C4-2B (cell line): ENCODE measurements around the gene GOT1.

Source experiments
- H3K27ac ChIP-seq: fragments of 450-650 bp; 2 replicates; pipeline ENCODE4 v1.5.1; 2017
- ZFX ChIP-seq: fragments of 450-650 bp; IDR thresholded peaks from 2 replicates; pipeline ENCODE4 v1.6.1; 2017
- TF ChIP-seq, protein P1 (sequence below): fragments of 450-650 bp; conservative IDR thresholded peaks from 2 replicates; pipeline ENCODE4 v1.5.1; 2017; ENCODE audit warnings: mild to moderate bottlenecking

Gene GOT1

DNA sequence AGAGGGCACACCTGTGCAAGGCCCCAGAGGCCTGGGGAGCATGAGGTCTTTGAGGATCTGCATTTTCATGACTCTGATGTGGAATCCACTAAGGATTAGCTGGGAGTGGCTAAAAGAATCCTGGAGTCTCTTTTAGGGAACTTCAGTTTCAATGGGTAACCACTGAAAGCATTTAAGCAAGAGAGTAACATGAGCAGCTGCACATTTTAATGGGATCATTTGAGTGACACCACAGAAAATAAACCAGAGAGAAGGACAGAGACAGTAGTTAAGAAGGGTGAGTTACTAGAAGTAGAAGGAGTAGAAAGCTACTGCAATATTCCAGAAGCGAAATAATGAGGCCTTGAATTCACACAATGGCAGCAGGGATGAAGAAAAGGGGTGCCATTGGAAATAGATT is 5.2 kb downstream of the GOT1 start:
- H3K27ac ChIP-seq = no peak overlapping the region
- TF ChIP-seq ZFX = no peak
- TF ChIP-seq, protein P1, sequence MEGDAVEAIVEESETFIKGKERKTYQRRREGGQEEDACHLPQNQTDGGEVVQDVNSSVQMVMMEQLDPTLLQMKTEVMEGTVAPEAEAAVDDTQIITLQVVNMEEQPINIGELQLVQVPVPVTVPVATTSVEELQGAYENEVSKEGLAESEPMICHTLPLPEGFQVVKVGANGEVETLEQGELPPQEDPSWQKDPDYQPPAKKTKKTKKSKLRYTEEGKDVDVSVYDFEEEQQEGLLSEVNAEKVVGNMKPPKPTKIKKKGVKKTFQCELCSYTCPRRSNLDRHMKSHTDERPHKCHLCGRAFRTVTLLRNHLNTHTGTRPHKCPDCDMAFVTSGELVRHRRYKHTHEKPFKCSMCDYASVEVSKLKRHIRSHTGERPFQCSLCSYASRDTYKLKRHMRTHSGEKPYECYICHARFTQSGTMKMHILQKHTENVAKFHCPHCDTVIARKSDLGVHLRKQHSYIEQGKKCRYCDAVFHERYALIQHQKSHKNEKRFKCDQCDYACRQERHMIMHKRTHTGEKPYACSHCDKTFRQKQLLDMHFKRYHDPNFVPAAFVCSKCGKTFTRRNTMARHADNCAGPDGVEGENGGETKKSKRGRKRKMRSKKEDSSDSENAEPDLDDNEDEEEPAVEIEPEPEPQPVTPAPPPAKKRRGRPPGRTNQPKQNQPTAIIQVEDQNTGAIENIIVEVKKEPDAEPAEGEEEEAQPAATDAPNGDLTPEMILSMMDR = no peak

DNA sequence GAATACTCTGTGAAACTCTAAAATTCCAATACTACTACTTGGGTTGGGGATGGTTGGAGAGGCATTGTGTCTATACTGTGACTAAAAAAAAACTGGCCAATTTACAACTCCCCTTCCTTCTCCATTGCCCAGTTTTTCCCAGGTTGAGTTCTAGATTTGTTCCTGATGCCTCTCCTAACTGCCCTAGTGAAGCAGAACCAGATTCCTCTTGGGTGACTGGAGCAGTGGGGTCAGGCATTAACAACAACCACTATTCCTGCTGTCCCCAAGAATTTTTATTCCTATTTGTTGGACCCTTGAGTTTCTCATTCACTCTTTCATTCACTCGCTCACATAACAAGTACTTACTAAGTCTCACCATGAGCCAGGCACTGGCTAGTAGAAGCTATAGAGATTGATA is 5.8 kb downstream of the GOT1 start:
- no peak overlapping the region for H3K27ac ChIP-seq
- no peak for TF ChIP-seq ZFX
- TF ChIP-seq, protein P1 = no peak

DNA sequence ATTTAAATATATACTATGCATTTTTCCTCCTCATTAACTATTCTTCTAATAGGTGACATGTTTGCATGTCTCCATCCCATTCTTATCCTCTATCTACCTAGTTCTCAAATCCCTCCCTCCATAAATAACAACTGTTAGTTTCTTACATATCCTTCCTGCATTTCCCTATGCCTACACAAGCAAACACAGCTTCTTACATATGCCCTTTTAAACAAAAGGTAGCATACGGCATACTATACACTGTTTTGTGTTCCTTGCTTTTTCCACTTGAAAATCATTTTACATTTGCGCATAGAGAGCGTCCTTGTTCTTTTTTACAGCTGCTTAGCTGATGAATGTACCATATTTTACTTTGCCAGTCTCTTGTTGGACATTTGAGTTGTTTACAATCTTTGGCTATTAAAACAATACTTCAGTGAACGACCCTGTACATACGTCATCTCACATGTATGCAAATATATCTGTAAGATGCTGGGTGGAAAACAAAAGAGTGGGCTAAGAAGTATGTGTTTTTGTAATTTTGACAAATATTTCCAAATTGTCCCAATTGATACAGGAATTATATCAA is 7.8 kb downstream of the GOT1 start:
- TF ChIP-seq ZFX = no peak
- TF ChIP-seq, protein P1 = no peak
- no peak overlapping the region for H3K27ac ChIP-seq

DNA sequence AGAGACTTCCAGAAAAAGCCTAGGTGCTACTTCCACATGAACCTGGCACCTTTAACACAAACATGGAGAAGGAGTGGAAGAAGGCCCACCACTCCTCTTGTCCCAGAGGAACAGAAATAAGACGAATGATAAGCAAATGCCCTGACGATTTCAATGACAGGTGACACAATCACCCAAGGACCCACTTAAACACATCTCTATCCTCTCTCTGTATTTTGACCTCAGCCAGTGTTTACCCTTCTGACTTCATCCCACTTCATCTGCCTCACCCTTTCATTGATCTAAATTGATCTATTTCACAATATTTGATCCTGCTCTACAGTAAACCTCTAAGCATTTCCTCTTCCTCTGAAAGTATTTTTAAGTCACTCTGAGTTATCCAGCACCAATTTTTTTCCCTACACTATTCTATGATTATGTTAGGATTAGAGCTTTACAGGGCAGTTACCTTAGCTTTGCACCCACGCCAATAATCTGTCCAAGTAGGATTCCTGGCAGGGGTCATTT is 9.1 kb downstream of the GOT1 start:
- H3K27ac ChIP-seq = no peak overlapping the region
- TF ChIP-seq, protein P1 = no peak
- TF ChIP-seq ZFX = no peak

DNA sequence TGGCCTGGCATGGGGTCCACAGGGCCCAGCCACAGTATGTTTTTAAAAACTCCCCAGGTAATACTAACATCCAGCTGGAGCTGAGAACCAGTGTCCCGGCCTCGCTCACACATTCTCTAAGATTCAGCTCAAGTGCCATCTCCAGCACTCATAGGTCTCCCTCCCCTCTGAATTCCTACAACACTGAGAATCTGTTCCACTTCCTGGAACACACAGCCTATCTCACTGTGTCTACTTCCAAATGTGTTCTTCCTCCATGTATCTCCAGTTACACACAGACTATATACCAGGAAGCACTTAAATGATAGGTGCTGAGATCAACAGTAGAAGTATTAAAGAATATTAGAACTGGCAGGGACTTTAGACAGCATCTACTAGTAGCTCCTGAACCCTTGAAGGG is 10.7 kb downstream of the GOT1 start:
- TF ChIP-seq ZFX = no peak
- TF ChIP-seq, protein P1 = no peak
- no peak overlapping the region; the same call in 1 of the 2 replicates for H3K27ac ChIP-seq

DNA sequence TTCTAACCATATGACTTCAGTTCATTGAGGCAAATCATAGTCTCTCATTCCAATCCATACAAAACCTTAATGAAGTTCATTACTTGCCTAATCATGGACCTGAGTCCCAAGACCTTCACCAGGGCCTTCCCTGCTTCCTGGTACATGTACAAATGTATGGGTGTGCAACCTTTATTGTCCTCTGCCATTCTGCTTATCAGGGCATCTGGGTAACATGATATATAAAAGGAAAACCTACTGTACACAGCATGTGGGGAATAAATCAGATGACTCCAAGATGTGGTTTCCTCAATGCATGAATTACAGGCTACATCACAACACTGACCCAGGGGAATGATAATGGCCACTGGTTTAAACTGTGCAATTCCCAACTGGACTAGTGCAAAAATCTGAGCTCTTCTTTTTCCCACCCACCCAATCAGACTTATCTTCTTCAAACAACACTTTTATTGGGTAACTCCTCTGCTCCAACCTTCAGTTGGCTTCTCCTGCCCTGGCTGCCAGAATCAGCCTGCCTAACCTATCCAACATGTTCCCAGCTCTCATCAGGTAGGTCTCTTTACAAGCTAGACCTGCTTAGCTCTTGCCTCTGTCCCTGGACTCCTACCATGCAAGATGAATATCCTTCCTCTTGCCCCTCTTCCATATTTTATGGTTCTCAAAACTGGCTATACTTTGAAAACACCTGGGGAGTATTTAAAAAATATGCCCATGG is 11.4 kb downstream of the GOT1 start:
- no peak overlapping the region; the same call in 1 of the 2 replicates for H3K27ac ChIP-seq
- TF ChIP-seq ZFX = no peak
- TF ChIP-seq, protein P1 = no peak

DNA sequence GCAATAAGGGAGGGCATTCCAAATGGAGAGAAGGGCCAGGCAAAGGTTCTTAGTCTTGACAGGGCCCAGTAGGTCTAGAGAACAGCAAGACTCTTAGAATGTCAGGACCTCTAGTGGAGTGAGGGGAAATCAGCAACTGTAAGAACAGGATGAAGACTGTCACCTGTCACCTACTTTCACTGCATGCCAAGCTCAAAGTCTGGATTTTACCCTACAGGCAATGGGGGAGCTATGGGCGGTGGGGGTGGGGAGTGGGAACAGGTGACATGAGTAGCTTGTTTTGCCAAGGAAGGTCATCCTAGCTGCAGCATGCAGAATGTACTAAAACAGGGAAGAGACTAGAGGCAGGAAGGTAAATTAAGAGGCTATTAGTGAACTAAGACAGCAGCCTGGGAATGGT is 18.3 kb downstream of the GOT1 start:
- no peak overlapping the region for H3K27ac ChIP-seq
- TF ChIP-seq ZFX = no peak
- TF ChIP-seq, protein P1 = no peak; the same call in 1 of the 2 replicates
